CD14-positive monocyte (primary cell): ENCODE results near the gene IPO9. TPM values are rescaled to one million over a fixed set of nuclear protein-coding genes. Genes with fewer than 3 reads are reported as not detected.

Source experiments
- DNase-seq, 3 donors: peaks; one replicate each; pipeline ENCODE4 v3.0.0-alpha.2; 2011 to 2022
- H2AFZ ChIP-seq: 2 replicates; pipeline ENCODE4 v1.6.0; 2012; ENCODE audit warnings: mild to moderate bottlenecking, low read depth, low read length, inconsistent platforms; ENCODE audit not compliant: insufficient read depth, poor library complexity, severe bottlenecking
- H3K27ac ChIP-seq, 2 donors: 1 replicate in 1 of 2; 2 replicates in 1 of 2; pipeline ENCODE4 v1.5.1; 2012 to 2013; ENCODE audit warnings: low read length in 2 of 2, control low read depth in 1 of 2, inconsistent platforms in 1 of 2, low read depth in 1 of 2, mild to moderate bottlenecking in 1 of 2
- H3K27me3 ChIP-seq, 2 donors: one replicate each; pipeline versions ENCODE4 v1.6.0 to v1.6.1; 2011 to 2013; ENCODE audit warnings: low read length in 2 of 2; ENCODE audit not compliant: control insufficient read depth in 2 of 2, insufficient read depth in 2 of 2
- H3K36me3 ChIP-seq, 2 donors: replicated peaks in 1 of 2; 1 replicate in 1 of 2; 2 replicates in 1 of 2; pipeline versions ENCODE4 v1.5.1 to v1.6.1; 2012 to 2013; ENCODE audit warnings: low read length in 2 of 2, control low read depth in 1 of 2, inconsistent platforms in 1 of 2, mild to moderate bottlenecking in 1 of 2; ENCODE audit not compliant: insufficient read depth in 2 of 2, control insufficient read depth in 1 of 2
- H3K4me1 ChIP-seq, 2 donors: 1 replicate in 1 of 2; 2 replicates in 1 of 2; pipeline versions ENCODE4 v1.5.1 to v1.6.1; 2012 to 2013; ENCODE audit warnings: low read length in 2 of 2, control low read depth in 1 of 2, inconsistent platforms in 1 of 2, mild to moderate bottlenecking in 1 of 2, moderate library complexity in 1 of 2; ENCODE audit not compliant: insufficient read depth in 2 of 2, control insufficient read depth in 1 of 2
- H3K4me2 ChIP-seq: replicated peaks from 2 replicates; pipeline ENCODE3; 2012; ENCODE audit warnings: low read length, moderate library complexity, mild to moderate bottlenecking; ENCODE audit not compliant: poor library complexity, severe bottlenecking; ENCODE audit errors: extremely low read depth
- H3K4me3 ChIP-seq, 3 experiments: fragments of 200-600 bp in 1 of 3; sonication (generic) in 1 of 3; replicated peaks in 1 of 3; 1 replicate in 2 of 3; 2 replicates in 1 of 3; pipeline ENCODE4 v1.5.1; 2011 to 2013; ENCODE audit warnings: low read length in 3 of 3, mild to moderate bottlenecking in 3 of 3, control low read depth in 2 of 3, low read depth in 2 of 3, inconsistent platforms in 1 of 3, moderate library complexity in 1 of 3
- H3K79me2 ChIP-seq: 2 replicates; pipeline ENCODE4 v1.6.0; 2012; ENCODE audit warnings: mild to moderate bottlenecking, control low read depth, inconsistent platforms, low read length, moderate library complexity; ENCODE audit not compliant: insufficient read depth
- H3K9ac ChIP-seq: 2 replicates; pipeline ENCODE4 v1.6.0; 2017; ENCODE audit warnings: low read length, mild to moderate bottlenecking; ENCODE audit not compliant: insufficient read depth, poor library complexity, severe bottlenecking
- H3K9me3 ChIP-seq, 2 donors: replicated peaks in 1 of 2; 1 replicate in 1 of 2; 2 replicates in 1 of 2; pipeline versions ENCODE4 v1.5.1 to v1.6.1; 2012 to 2013; ENCODE audit warnings: low read length in 2 of 2, control low read depth in 1 of 2; ENCODE audit not compliant: control insufficient read depth in 1 of 2, insufficient read depth in 1 of 2
- H4K20me1 ChIP-seq: 2 replicates; pipeline ENCODE4 v1.6.0; 2012; ENCODE audit warnings: mild to moderate bottlenecking, low read length, control low read depth, moderate library complexity; ENCODE audit not compliant: insufficient read depth
- H3K27ac Mint-ChIP-seq, 7 donors: one replicate each; pipeline ENCODE4 v1.8.0; 2020; ENCODE audit warnings: mild to moderate bottlenecking in 7 of 7, mixed read lengths in 7 of 7, moderate library complexity in 6 of 7, inconsistent platforms in 2 of 7
- H3K27me3 Mint-ChIP-seq, 3 donors: one replicate each; pipeline ENCODE4 v1.8.0; 2021 to 2022; ENCODE audit warnings: low read depth in 3 of 3, mild to moderate bottlenecking in 3 of 3, mixed read lengths in 3 of 3, moderate library complexity in 3 of 3, inconsistent platforms in 1 of 3
- H3K36me3 Mint-ChIP-seq, 2 donors: one replicate each; pipeline ENCODE4 v1.8.0; 2020; ENCODE audit warnings: mixed read lengths in 2 of 2, inconsistent platforms in 1 of 2, mild to moderate bottlenecking in 1 of 2
- H3K4me1 Mint-ChIP-seq: one replicate; pipeline ENCODE4 v1.8.0; 2020; ENCODE audit warnings: mild to moderate bottlenecking, mixed read lengths
- H3K4me3 Mint-ChIP-seq, 2 donors: one replicate each; pipeline ENCODE4 v1.8.0; 2020; ENCODE audit warnings: mild to moderate bottlenecking in 2 of 2, mixed read lengths in 2 of 2, moderate library complexity in 1 of 2
- H3K9me3 Mint-ChIP-seq, 7 donors: one replicate each; pipeline ENCODE4 v1.8.0; 2020 to 2022; ENCODE audit warnings: mixed read lengths in 7 of 7, mild to moderate bottlenecking in 6 of 7, moderate library complexity in 6 of 7, inconsistent platforms in 2 of 7
- CTCF ChIP-seq: fragments of 200-600 bp; IDR thresholded peaks from one replicate; pipeline ENCODE4 v1.8.0; 2022; ENCODE audit warnings: antibody characterized with exemption, mild to moderate bottlenecking
- WGBS: methylation state at CpG from one replicate; pipeline ENCODE4 v1.1.5; 2013; ENCODE audit warnings: missing lambda C conversion rate; ENCODE audit not compliant: insufficient coverage; 5-methylcytosine and 5-hydroxymethylcytosine counted together
- intact Hi-C, 2 donors: fragments of 100-400 bp; cut with micrococcal nuclease; formaldehyde crosslinking; loops; one replicate each; pipeline versions ENCODE4 v1.15.0 to v1.15.1; 2023
- polyA plus RNA-seq, 3 donors: library from polyadenylated mRNA; depleted of rRNA in 1 of 3; unstranded in 2 of 3; stranded (reverse) in 1 of 3; fragments of 300-500 nt in 2 of 3; fragments of >200 nt in 1 of 3; fragmentation: Illumina TruSeq in 2 of 3; gene quantifications; 1 replicate in 2 of 3; 2 replicates in 1 of 3; pipeline ENCODE4 v1.2.3, GENCODE V29; 2012 to 2021

Gene IPO9
- polyA plus RNA-seq, 3 donors, result 11.3 to 12.6 (median 12.0) TPM

GRCh38 chr1:201904579-201904978 lies 75.6 kb downstream of the IPO9 start:
- no peaks in the 10 kb centered on the region for H4K20me1 ChIP-seq
- H3K27me3 ChIP-seq, result no peaks in the 10 kb centered on the region
- H3K79me2 ChIP-seq, result no peaks in the 10 kb centered on the region
- no peak overlapping the region for H3K4me3 ChIP-seq
- no peak overlapping the region for H2AFZ ChIP-seq
- intact Hi-C loops, result no loop called here
- H3K27me3 Mint-ChIP-seq, result peaks cover 3 to 5% (median 3%) of the 10 kb centered on the region in 3 donors
- no peak for TF ChIP-seq CTCF
- no peak overlapping the region for H3K4me2 ChIP-seq
- H3K9me3 ChIP-seq, result no peaks in the 10 kb centered on the region
- H3K36me3 Mint-ChIP-seq, result no peaks in the 10 kb centered on the region
- H3K4me3 Mint-ChIP-seq, result no peak overlapping the region
- H3K27ac ChIP-seq, result no peak overlapping the region
- H3K4me1 ChIP-seq, result no peaks in the 10 kb centered on the region
- no peak overlapping the region for H3K9ac ChIP-seq
- H3K9me3 Mint-ChIP-seq, result no peaks in the 10 kb centered on the region
- no peak overlapping the region for H3K27ac Mint-ChIP-seq
- 91% methylated on average over 5 of the region's 6 CpGs for WGBS
- H3K4me1 Mint-ChIP-seq, result no peaks in the 10 kb centered on the region
- no peaks in the 10 kb centered on the region for H3K36me3 ChIP-seq
- DNase-seq, result no peak

DNA sequence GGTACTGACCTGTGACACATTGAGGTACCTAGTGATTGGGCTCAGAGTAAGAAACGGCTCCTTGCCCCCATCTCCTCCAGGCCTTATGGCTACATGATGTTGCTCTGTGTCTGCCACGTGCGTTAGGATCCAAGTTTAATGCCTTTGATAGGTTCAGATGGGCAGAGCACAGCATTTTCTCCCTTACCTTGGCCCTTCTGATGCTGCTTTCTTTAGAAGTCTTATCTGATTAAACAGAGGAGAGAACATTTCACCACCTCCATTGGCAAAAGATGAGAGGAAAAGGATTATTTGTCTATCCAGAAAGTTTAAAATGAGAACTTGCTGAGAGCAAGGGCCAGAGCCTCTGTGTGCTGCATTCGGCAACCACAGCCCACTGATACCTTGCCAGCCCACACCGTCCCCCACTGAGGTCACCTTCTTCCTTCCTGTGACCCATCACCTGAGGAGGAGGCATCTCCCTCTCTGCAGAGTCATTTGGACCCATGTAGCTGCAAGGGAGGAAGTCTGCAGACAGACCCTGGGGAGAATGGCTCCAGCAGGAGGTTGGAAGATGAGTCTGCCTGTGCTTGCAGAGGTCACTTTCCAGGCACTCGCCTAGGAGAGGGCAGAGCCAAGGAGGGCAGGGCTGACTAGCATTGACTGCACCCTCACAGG lies 76.4 kb downstream of the IPO9 start:
- H3K9me3 ChIP-seq, result no peaks in the 10 kb centered on the region
- Mint-ChIP-seq H3K27me3 (peaks cover 3 to 6% (median 5%) of the 10 kb centered on the region in 3 donors), H3K4me1 (no peaks in the 10 kb centered on the region), H3K4me3 (no peak overlapping the region), H3K36me3 (no peaks in the 10 kb centered on the region), H3K27ac (no peak overlapping the region), H3K9me3 (no peaks in the 10 kb centered on the region)
- no peak overlapping the region for H2AFZ ChIP-seq
- no peak overlapping the region for H3K4me3 ChIP-seq
- DNase-seq, result no peak
- TF ChIP-seq CTCF, result no peak
- H3K4me1 ChIP-seq, result no peaks in the 10 kb centered on the region
- H3K27me3 ChIP-seq, result no peaks in the 10 kb centered on the region
- H3K4me2 ChIP-seq, result no peak overlapping the region
- H3K79me2 ChIP-seq, result no peaks in the 10 kb centered on the region
- no peaks in the 10 kb centered on the region for H4K20me1 ChIP-seq
- 78% methylated on average over 4 of the region's 6 CpGs for WGBS
- H3K36me3 ChIP-seq, result no peaks in the 10 kb centered on the region
- no peak overlapping the region for H3K9ac ChIP-seq
- intact Hi-C loops, result no loop called here
- no peak overlapping the region for H3K27ac ChIP-seq
